HG03354 (cell line): ENCODE results near the gene ZNF678.

Experiments used
- ATAC-seq: cut with Tn5 transposase; IDR thresholded peaks from one replicate; pipeline ENCODE4 v1.9.1; 2021; ENCODE audit warnings: mild to moderate bottlenecking; ENCODE audit not compliant: unreplicated experiment, poor library complexity, severe bottlenecking

ZNF678 gene

GRCh38 chr1:227563324-227564201 lies at the start of gene ZNF678:
TSS of gene ZNF678 (plus strand) at chr1:227563556. CDS start at chr1:227650992, 87,436 bp downstream.
- peak; percentile 94 for ATAC-seq

GRCh38 chr1:227518876-227519275 lies 44.5 kb upstream of the ZNF678 start:
- no peak for ATAC-seq

- no peak for ATAC-seq
Observed at GRCh38 chr1:227521782-227522181, 41.6 kb upstream of the ZNF678 start.

GRCh38 chr1:227526524-227526923 lies 36.8 kb upstream of the ZNF678 start:
- ATAC-seq, result no peak

- no peak for ATAC-seq
Observed at GRCh38 chr1:227532019-227532619, 31.2 kb upstream of the ZNF678 start.

- no peak for ATAC-seq
Observed at GRCh38 chr1:227540170-227541098, 22.9 kb upstream of the ZNF678 start.

GRCh38 chr1:227541129-227541528 lies 22.2 kb upstream of the ZNF678 start:
- ATAC-seq, result no peak

- no peak for ATAC-seq
Observed at GRCh38 chr1:227541796-227542152, 21.6 kb upstream of the ZNF678 start.

- ATAC-seq, result peak; percentile 98
Observed at GRCh38 chr1:227542153-227543120, 20.9 kb upstream of the ZNF678 start.

GRCh38 chr1:227543283-227544066 lies 19.9 kb upstream of the ZNF678 start:
- no peak for ATAC-seq

GRCh38 chr1:227544067-227545050 lies 19.0 kb upstream of the ZNF678 start:
- no peak for ATAC-seq

GRCh38 chr1:227545361-227545760 lies 18.0 kb upstream of the ZNF678 start:
- no peak for ATAC-seq

GRCh38 chr1:227546059-227546458 lies 17.3 kb upstream of the ZNF678 start:
- no peak for ATAC-seq

GRCh38 chr1:227546598-227547309 lies 16.6 kb upstream of the ZNF678 start:
- no peak for ATAC-seq

GRCh38 chr1:227547310-227548118 lies 15.8 kb upstream of the ZNF678 start:
- ATAC-seq, result no peak

GRCh38 chr1:227548119-227548397 lies 15.3 kb upstream of the ZNF678 start:
- ATAC-seq, result no peak
